ENCODE measurements around the gene JADE2.
A peak's percentile ranks its signal among the peaks of the same experiment; 100 is the strongest.

The JADE2 gene

DNA sequence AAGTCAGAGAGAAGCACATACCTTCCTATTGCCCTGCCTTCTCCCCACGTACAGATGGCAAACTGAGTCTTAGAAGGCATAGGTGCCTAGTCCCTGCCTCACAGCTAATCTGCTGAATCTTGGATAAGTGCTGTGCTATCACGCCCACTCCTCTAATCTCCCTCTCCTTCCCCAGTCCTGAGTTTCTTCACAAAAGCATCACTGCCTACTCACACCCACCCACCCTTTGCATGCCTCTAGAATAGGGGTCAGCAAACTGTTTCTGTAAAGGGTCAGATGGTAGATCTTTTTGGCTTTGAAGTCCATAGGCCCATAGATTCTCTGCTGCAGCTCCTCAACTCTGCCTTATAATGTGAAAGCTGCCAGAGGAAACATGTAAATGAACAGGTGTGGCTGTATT lies 23.2 kb upstream of the JADE2 start:
- no peak overlapping the region for H3K4me3 Mint-ChIP-seq
- H3K27ac Mint-ChIP-seq: peak overlapping the region; percentile 51
- H3K9me3 Mint-ChIP-seq: no peaks in the 10 kb centered on the region
- H3K27me3 Mint-ChIP-seq: no peaks in the 10 kb centered on the region
- DNase-seq: no peak
- H3K36me3 Mint-ChIP-seq: no peaks in the 10 kb centered on the region
- CTCF ChIA-PET: interaction anchor here (1.1 kb wide), 1 partner anchor 25 kb away, joined by 4 read pairs; no protein-coding TSS in a partner anchor
- H3K4me1 Mint-ChIP-seq: peaks cover 36% of the 10 kb centered on the region

GRCh38 chr5:134503088-134503936 lies 22.2 kb upstream of the JADE2 start:
- DNase-seq: peak; percentile 80
- Mint-ChIP-seq H3K27me3 (no peaks in the 10 kb centered on the region), H3K4me1 (peaks cover 36% of the 10 kb centered on the region), H3K9me3 (no peaks in the 10 kb centered on the region), H3K4me3 (peak overlapping the region; percentile 21), H3K27ac (peak overlapping the region; percentile 94), H3K36me3 (no peaks in the 10 kb centered on the region)
- CTCF ChIA-PET: interaction anchor here (0.6 to 1.3 kb wide), 6 partner anchors 9 to 133 kb away, joined by 3 to 9 read pairs (median 4); partner anchors contain the start of gene CDKN2AIPNL

- Mint-ChIP-seq H3K27ac (peak overlapping the region; percentile 94), H3K27me3 (no peaks in the 10 kb centered on the region), H3K4me3 (peak overlapping the region; percentile 21), H3K9me3 (no peaks in the 10 kb centered on the region), H3K4me1 (peaks cover 36% of the 10 kb centered on the region), H3K36me3 (no peaks in the 10 kb centered on the region)
- no peak for DNase-seq
- CTCF ChIA-PET: interaction anchor here (0.8 to 1.3 kb wide), 5 partner anchors 10 to 93 kb away, joined by 3 to 9 read pairs (median 6); partner anchors contain the start of gene CDKN2AIPNL
These were observed 21.5 kb upstream of the JADE2 start for GRCh38 chr5:134503937-134504437.

GRCh38 chr5:134504629-134505300 lies 20.7 kb upstream of the JADE2 start:
- H3K27ac Mint-ChIP-seq: peak overlapping the region; percentile 94
- CTCF ChIA-PET: no interaction called here

DNA sequence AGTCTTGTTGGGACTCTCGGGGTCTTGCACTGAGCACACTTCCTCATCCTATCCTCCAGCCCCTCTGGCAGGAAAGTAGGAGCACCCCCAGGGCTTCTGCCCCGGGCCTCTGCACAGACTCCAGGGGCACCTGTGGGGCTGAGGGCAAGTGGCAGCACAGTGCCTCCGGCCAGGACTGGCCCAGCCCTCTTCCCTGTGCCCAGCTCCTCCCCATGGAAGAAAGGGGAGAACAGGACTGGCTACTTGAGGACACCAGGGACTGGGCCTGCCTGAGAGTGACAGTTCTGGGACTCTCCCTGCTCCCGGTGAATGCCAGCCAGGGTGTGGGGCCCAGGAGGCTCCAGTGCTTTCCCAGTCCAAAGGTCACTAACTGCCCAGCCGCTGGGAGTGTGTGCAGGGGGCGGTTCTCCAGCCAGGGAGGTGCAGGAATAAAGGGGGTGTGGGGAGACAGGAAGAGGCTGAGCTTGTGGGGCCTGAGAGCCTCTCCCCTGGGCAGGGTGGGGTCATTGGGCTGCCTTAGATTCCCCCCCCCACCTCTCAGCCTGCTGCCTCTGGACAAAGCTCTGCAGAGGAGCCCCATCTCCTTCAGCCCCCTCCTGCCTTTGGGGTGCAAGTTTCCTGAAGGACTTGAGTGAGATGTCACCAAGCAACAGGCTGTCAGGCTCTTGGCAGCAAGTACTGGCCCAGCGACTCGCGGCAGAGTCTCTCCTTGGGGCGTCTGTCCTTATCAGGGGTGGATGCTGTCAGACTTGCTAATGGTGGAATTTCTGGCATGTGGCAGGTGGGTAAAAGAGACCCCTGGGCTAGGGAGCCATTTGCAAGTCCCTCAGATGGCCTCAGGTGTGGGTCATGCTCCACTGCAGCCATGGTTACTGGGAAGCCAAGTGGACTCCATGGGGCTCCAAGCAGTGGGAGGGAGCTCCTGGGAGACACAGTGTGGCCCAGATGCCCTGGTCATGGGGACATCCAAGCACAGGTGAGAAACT lies 19.1 kb upstream of the JADE2 start:
- no peak overlapping the region for H3K4me3 Mint-ChIP-seq
- H3K27ac Mint-ChIP-seq: no peak overlapping the region
- CTCF ChIA-PET: no interaction called here

More at GRCh38 chr5:134504629-134505300, 20.7 kb upstream of the JADE2 start:
- Mint-ChIP-seq H3K4me3 (no peak overlapping the region), H3K4me1 (peaks cover 36% of the 10 kb centered on the region), H3K27me3 (no peaks in the 10 kb centered on the region), H3K9me3 (no peaks in the 10 kb centered on the region), H3K36me3 (no peaks in the 10 kb centered on the region)
- no peak for DNase-seq

DNA sequence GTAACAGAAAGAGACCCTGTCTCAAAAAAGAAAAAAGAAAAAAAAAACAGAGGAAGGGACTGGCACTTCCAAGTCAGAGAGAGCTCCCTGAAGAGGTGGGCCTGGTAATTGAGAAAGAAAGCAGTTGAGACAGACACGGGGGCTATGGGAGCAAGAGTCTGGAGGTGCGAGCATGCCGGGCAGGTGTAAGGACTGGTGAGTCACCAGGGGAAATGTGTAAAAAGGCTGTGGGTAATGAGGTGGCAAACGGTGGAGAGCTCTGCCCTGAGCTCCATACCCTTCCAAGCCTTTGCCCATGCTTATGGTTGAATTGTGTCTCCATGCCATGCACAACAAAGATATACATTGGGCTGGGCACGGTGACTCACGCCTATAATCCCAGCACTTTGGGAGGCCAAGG lies 18.0 kb upstream of the JADE2 start:
- Mint-ChIP-seq H3K4me3 (no peak overlapping the region), H3K4me1 (peaks cover 29% of the 10 kb centered on the region), H3K27ac (no peak overlapping the region), H3K27me3 (no peaks in the 10 kb centered on the region), H3K36me3 (no peaks in the 10 kb centered on the region), H3K9me3 (no peaks in the 10 kb centered on the region)
- CTCF ChIA-PET: no interaction called here
- no peak for DNase-seq

More for the DNA sequence above, 19.1 kb upstream of the JADE2 start:
- Mint-ChIP-seq H3K9me3 (no peaks in the 10 kb centered on the region), H3K36me3 (no peaks in the 10 kb centered on the region), H3K4me1 (peaks cover 39% of the 10 kb centered on the region), H3K27me3 (no peaks in the 10 kb centered on the region)
- no peak for DNase-seq

GRCh38 chr5:134508521-134509195 lies 16.8 kb upstream of the JADE2 start:
- CTCF ChIA-PET: no interaction called here

DNA sequence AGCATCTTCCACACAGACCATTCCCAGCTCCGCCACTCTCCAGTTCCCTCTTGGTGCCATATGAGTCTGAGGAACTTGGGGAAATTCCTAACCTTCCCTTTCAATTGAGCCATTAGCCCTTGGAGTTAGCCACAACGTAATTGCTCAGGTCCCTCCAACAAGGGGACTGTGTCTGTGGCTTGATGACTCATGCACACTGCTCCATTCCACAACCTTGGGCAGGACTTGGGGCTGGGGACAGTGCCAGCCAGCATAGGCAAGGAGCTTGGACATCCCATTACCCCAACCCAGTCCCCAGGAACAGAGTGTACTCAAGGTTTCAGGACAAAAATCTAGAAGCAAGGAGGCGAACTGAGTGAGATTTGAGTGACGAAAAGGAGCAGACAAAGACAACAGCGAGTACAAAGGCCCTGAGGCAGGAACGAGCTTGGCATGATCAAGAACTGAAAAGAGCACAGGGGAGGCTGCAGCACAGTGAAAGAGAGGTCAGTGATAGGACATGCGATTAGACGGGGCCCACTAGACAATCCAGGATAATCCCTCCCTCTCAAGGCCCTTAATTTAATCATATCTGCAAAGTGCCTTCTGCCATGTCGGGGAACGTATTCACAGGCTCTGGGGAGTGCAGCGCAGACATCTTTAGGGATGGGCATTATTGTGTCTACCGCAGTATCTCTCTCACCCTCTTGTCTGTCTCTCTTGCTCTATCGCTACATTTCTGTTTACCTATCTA lies 16.0 kb upstream of the JADE2 start:
- no peak overlapping the region for H3K4me3 Mint-ChIP-seq
- H3K36me3 Mint-ChIP-seq: no peaks in the 10 kb centered on the region
- no peaks in the 10 kb centered on the region for H3K27me3 Mint-ChIP-seq
- peaks cover 10% of the 10 kb centered on the region for H3K4me1 Mint-ChIP-seq
- CTCF ChIA-PET: no interaction called here
- no peak for DNase-seq
- H3K9me3 Mint-ChIP-seq: no peaks in the 10 kb centered on the region
- H3K27ac Mint-ChIP-seq: no peak overlapping the region

More at GRCh38 chr5:134508521-134509195, 16.8 kb upstream of the JADE2 start:
- DNase-seq: no peak
- Mint-ChIP-seq H3K36me3 (no peaks in the 10 kb centered on the region), H3K9me3 (no peaks in the 10 kb centered on the region), H3K4me1 (peaks cover 18% of the 10 kb centered on the region), H3K27me3 (no peaks in the 10 kb centered on the region), H3K27ac (no peak overlapping the region), H3K4me3 (no peak overlapping the region)

- no peak for DNase-seq
- CTCF ChIA-PET: interaction anchor here (0.6 to 1.3 kb wide), 7 partner anchors 45 to 693 kb away, joined by 3 to 6 read pairs (median 3); partner anchors contain the start of gene CDKN2AIPNL
- Mint-ChIP-seq H3K36me3 (no peaks in the 10 kb centered on the region), H3K27me3 (peaks cover 6% of the 10 kb centered on the region), H3K27ac (no peak overlapping the region), H3K4me3 (no peak overlapping the region), H3K9me3 (no peaks in the 10 kb centered on the region), H3K4me1 (peaks cover 6% of the 10 kb centered on the region)
These were observed 14.3 kb upstream of the JADE2 start for GRCh38 chr5:134510970-134511795.

- H3K27ac Mint-ChIP-seq: no peak overlapping the region
These were observed 13.4 kb upstream of the JADE2 start for GRCh38 chr5:134511796-134512660.

GRCh38 chr5:134512661-134512999 lies 12.8 kb upstream of the JADE2 start:
- Mint-ChIP-seq H3K9me3 (no peaks in the 10 kb centered on the region), H3K4me3 (no peak overlapping the region), H3K36me3 (no peaks in the 10 kb centered on the region), H3K4me1 (peaks cover 2% of the 10 kb centered on the region), H3K27ac (no peak overlapping the region), H3K27me3 (peaks cover 7% of the 10 kb centered on the region)
- no peak for DNase-seq
- CTCF ChIA-PET: interaction anchor here (1.2 kb wide), 1 partner anchor 209 kb away, joined by 3 read pairs; no protein-coding TSS in a partner anchor

More at GRCh38 chr5:134511796-134512660, 13.4 kb upstream of the JADE2 start:
- H3K4me1 Mint-ChIP-seq: peaks cover 2% of the 10 kb centered on the region
- H3K27me3 Mint-ChIP-seq: peaks cover 6% of the 10 kb centered on the region
- no peak for DNase-seq
- H3K9me3 Mint-ChIP-seq: no peaks in the 10 kb centered on the region
- CTCF ChIA-PET: interaction anchor here (0.6 to 1.3 kb wide), 5 partner anchors 46 to 514 kb away, joined by 3 to 6 read pairs (median 3); partner anchors contain the start of gene CDKN2AIPNL
- H3K36me3 Mint-ChIP-seq: no peaks in the 10 kb centered on the region
- H3K4me3 Mint-ChIP-seq: no peak overlapping the region

Measured in activated naive CD4-positive, alpha-beta T cell treated with anti-CD3 and anti-CD28 coated beads, Interleukin-2, amount 10 ng/mL, durations not matched to agents 7 days and 5 days (primary cell).